Prostate gland (tissue), 2 donors: ENCODE results near the gene SPDYE6. TPM values are rescaled to one million over a fixed set of nuclear protein-coding genes. Genes with fewer than 3 reads are reported as not detected.

Experiments
- DNase-seq: peaks from one replicate; pipeline ENCODE4 v3.0.0-alpha.2; 2019; ENCODE audit warnings: low spot score
- H3K27ac ChIP-seq, 2 donors: fragments of 200-600 bp; sonication (generic); 2 replicates each; pipeline ENCODE4 v1.5.1; 2017 to 2019
- H3K27me3 ChIP-seq: fragments of 200-600 bp; sonication (generic); replicated peaks from 2 replicates; pipeline ENCODE4 v1.5.1; 2019; ENCODE audit not compliant: insufficient read depth
- H3K36me3 ChIP-seq, 2 donors: fragments of 200-600 bp; sonication (generic); 1 replicate in 1 of 2; 2 replicates in 1 of 2; pipeline versions ENCODE4 v1.5.1 to v1.8.1; 2017 to 2019
- H3K4me1 ChIP-seq: fragments of 200-600 bp; sonication (generic); replicated peaks from 2 replicates; pipeline ENCODE4 v1.5.1; 2019
- H3K4me3 ChIP-seq, 2 donors: fragments of 200-600 bp; sonication (generic); 2 replicates each; pipeline ENCODE4 v1.5.1; 2017 to 2019
- H3K9me3 ChIP-seq: fragments of 200-600 bp; sonication (generic); 2 replicates; pipeline ENCODE4 v1.5.1; 2017
- POLR2A ChIP-seq: fragments of 450-650 bp; IDR thresholded peaks from one replicate; pipeline ENCODE4 v1.6.1; 2016; ENCODE audit warnings: antibody characterized with exemption, mild to moderate bottlenecking
- POLR2AphosphoS5 ChIP-seq: sonication (generic); formaldehyde crosslinking; IDR thresholded peaks from one replicate; pipeline ENCODE4 v1.6.1; 2017; ENCODE audit warnings: antibody characterized with exemption
- WGBS: methylation state at CpG from one replicate; pipeline ENCODE4 v1.1.5; 2018; 5-methylcytosine and 5-hydroxymethylcytosine counted together
- intact Hi-C: fragments of 100-400 bp; cut with DNase I; formaldehyde crosslinking; loops from one replicate; pipeline ENCODE4 v1.14.2; 2022
- total RNA-seq, 2 donors: library from RNA; depleted of rRNA; stranded (reverse); fragments of >200 nt; gene quantifications; one replicate each; pipeline ENCODE4 v1.1.0, GENCODE V29; 2016
- TF ChIP-seq, protein P1 (sequence below), 4 experiments: fragments of 200-600 bp in 2 of 4; fragments of 450-650 bp in 2 of 4; sonication (generic) in 2 of 4; IDR thresholded peaks; 1 replicate in 3 of 4; 2 replicates in 1 of 4; pipeline ENCODE4 v1.5.1; 2016 to 2019; ENCODE audit warnings: antibody characterized with exemption in 4 of 4, mild to moderate bottlenecking in 2 of 4, moderate library complexity in 2 of 4

Gene SPDYE6
- total RNA-seq, 2 donors from 2014 or later: 0.85 TPM; not detected in 1

DNA sequence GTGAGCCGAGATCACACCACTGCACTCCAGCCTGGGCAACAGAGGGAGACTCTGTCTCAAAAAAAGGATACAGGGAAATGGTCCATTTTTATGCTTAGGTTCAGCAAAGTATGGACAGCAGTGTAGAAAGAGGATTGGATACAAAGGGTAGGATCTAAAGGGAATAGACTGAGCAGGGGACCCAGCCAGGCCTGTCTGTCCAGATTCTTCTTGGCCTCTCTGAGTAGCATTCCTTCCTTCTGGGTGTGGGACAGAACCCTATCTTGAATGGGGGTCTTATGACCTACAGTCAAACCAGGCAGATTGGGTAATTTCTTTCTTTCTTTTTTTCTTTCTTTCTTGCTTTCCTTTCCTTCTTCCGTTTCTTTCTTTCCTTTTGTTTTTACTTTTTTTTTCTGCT, 43.9 kb downstream of the SPDYE6 start:
- intact Hi-C loops: no loop called here
- Histone ChIP-seq H3K4me1 (peaks cover 2% of the 10 kb centered on the region), H3K27me3 (no peaks in the 10 kb centered on the region), H3K36me3 (no peaks in the 10 kb centered on the region), H3K27ac (no peak overlapping the region), H3K4me3 (no peak overlapping the region), H3K9me3 (no peaks in the 10 kb centered on the region)
- 75% methylated on average over 2 of the region's 2 CpGs for WGBS
- TF ChIP-seq, protein P1, sequence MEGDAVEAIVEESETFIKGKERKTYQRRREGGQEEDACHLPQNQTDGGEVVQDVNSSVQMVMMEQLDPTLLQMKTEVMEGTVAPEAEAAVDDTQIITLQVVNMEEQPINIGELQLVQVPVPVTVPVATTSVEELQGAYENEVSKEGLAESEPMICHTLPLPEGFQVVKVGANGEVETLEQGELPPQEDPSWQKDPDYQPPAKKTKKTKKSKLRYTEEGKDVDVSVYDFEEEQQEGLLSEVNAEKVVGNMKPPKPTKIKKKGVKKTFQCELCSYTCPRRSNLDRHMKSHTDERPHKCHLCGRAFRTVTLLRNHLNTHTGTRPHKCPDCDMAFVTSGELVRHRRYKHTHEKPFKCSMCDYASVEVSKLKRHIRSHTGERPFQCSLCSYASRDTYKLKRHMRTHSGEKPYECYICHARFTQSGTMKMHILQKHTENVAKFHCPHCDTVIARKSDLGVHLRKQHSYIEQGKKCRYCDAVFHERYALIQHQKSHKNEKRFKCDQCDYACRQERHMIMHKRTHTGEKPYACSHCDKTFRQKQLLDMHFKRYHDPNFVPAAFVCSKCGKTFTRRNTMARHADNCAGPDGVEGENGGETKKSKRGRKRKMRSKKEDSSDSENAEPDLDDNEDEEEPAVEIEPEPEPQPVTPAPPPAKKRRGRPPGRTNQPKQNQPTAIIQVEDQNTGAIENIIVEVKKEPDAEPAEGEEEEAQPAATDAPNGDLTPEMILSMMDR (IDR thresholded peaks at IDR 0.05): no peak
- TF ChIP-seq POLR2A (no peak), POLR2AphosphoS5 (no peak)
- DNase-seq: no peak

DNA sequence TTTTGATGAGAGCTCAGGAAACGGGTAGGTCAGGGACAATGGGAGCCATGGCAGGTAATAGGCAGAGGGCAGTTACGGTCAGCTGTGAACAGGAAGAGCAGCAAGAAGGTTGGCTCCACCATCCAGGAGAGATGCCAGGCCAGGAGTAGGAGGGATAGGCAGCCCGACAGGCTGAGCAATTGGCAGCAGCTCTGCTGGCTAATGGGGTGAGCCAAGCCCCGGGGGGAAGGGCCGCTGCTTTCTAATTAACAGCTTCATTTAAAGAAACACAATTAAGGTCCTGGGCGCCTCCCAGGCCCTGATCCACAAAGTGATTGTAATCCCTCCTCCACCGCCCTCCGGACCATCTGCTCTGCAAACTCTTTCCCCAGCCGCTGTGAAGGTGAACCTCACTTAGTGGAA, 45.8 kb downstream of the SPDYE6 start:
- intact Hi-C loops: no loop called here
- no peaks in the 10 kb centered on the region for H3K9me3 ChIP-seq
- H3K27ac ChIP-seq: no peak overlapping the region
- DNase-seq: no peak
- no peaks in the 10 kb centered on the region for H3K36me3 ChIP-seq
- WGBS: 74% methylated on average over 8 of the region's 9 CpGs
- no peak overlapping the region for H3K4me3 ChIP-seq
- H3K27me3 ChIP-seq: no peaks in the 10 kb centered on the region
- H3K4me1 ChIP-seq: peaks cover 6% of the 10 kb centered on the region
- TF ChIP-seq, protein P1 (IDR thresholded peaks at IDR 0.05): no peak
- TF ChIP-seq POLR2AphosphoS5 (no peak), POLR2A (no peak)

DNA sequence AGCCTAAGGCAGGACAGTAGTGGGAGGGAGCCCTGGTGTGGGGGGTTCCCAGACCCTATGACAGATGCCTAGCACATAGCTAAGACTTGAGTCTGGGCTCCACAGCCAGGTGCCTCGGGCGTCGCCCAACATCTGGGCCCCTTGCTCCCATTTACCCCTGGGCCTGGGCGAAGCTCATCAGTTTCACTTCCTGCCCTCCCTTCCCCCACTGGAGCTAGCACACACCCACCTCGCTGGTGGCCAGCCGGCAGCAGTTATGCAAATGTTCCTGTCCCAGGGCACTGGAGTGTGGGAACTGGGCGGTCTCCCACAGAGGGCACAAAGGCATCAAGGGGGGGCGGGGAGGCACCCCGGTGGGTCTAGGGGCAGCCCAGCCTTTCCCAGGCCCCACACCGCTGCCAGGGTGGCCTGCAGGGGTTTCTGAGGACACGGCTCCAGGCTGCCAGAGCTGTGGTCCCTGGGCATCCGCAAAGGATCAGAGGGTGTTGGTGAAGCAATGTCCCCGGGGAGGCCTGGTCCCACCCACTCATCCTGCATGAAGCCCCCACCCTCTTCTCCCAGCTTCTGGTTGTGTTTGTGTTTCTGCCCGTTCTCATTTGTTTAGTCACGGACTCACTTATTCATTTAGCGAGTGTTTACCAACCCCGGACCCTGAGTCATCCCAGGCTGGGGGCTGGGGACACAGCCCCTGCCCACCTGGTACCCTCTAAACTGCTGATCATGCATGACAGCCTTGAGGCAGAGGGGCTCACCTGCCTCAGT, 49.1 kb downstream of the SPDYE6 start:
- WGBS: 37% methylated on average over 17 of the region's 17 CpGs
- Histone ChIP-seq H3K4me1 (peaks cover 6% of the 10 kb centered on the region), H3K9me3 (no peaks in the 10 kb centered on the region), H3K36me3 (no peaks in the 10 kb centered on the region), H3K4me3 (no peak overlapping the region), H3K27me3 (no peaks in the 10 kb centered on the region), H3K27ac (no peak overlapping the region)
- intact Hi-C loops: no loop called here
- DNase-seq: peak; percentile 43
- TF ChIP-seq POLR2A (no peak), POLR2AphosphoS5 (no peak)
- TF ChIP-seq, protein P1 (IDR thresholded peaks at IDR 0.05): no peak

DNA sequence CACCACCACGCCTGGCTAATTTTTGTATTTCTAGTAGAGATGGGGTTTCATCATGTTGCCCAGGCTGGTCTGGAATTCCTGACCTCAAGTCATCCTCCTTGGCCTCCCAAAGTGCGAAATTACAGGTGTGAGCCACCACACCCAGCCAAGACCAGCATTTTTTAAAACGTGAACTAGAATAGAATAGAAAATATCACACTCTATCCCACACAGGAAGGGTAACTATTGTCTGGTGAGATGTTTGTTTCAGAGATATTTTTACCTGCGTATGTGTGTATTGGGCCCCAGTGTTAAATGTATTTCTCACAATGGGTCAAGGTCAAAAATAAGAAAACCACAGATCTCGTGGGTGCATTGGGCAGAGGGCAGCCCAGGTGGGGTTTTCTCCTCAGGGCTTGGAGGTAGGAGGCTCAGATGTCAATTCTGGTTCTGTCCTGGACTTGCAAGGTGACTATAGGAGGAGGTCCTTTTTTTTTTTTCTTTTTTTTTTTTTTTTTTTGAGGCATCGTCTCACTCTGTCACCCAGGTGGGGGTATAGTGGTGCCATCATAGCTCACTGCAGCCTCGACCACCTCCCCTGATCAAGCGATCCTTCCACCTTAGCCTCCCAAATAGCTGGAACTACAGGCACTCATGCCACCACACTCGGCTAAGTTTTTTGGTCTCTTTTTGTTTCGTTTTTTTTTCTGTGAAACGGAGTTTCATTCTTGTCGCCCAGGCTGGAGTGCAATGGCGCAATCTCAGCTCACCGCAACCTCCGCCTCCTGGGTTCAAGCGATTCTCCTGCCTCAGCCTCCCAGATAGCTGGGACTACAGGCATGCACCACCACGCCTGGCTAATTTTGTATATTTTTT, 50.6 kb downstream of the SPDYE6 start:
- DNase-seq: no peak
- Histone ChIP-seq H3K36me3 (no peaks in the 10 kb centered on the region), H3K27ac (no peak overlapping the region), H3K27me3 (no peaks in the 10 kb centered on the region), H3K4me3 (no peak overlapping the region), H3K9me3 (no peaks in the 10 kb centered on the region), H3K4me1 (peaks cover 6% of the 10 kb centered on the region)
- TF ChIP-seq POLR2AphosphoS5: no peak
- TF ChIP-seq POLR2A: no peak
- TF ChIP-seq, protein P1 (IDR thresholded peaks at IDR 0.05): no peak
- 94% methylated on average over 17 of the region's 17 CpGs for WGBS
- intact Hi-C loops: no loop called here
